Measurements from ENCODE around the gene SHPK. TPM values are rescaled to one million over a fixed set of nuclear protein-coding genes. Genes with fewer than 3 reads are reported as not detected.

The SHPK gene
- total and polyA plus RNA-seq, 4 donors: 9.3 to 66.6 (median 17.0) TPM

DNA sequence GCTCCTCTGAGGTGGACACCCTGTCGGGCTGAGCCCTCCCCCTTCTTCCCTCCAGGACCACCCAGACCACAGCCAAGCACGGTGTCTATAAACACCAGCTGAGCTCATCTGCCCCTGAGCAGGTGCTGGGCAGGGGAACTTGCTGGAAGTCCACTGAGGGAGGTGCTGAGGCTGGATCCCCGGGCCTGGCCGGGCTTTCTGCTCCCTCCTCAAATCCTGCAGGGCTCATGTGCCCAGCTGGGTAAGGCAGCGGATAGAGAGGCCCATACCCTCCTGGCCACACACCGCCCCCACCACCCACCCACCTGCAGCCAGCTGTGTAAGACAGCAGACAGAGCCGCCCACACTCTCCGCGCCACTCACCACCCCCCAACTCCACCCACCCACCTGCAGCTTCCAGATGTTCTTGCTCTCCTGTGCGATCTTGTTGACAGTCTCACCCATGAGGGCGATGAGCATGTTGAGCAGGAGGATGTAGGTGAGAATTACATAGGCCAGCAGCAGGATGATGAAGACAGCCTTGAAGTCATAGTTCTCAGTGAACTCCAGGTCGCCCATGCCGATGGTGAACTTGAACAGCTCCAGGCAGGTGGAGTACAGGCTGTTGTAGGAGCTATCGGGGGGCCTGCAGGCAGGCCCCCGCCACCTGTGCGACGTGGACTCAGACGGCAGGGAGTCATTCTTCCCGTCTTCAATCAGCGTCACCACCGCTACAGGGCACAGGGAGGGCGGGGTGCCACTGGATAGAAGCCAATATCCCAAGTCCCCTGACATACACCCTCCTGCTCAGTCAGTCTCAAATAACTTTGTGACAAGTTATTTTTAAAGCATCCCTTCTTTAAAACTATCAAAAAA lies 62.6 kb downstream of the SHPK start:
- no peak overlapping the region for H3K4me3 ChIP-seq (ENCODE audit: low read depth in 1 of 3, low read length in 3 of 3)
- no peak overlapping the region for H3K27ac ChIP-seq (ENCODE audit: low read depth in 1 of 2, low read length in 2 of 2)
- peaks cover 7 to 59% (median 22%) of the 10 kb centered on the region in 4 donors for H3K36me3 ChIP-seq (ENCODE audit: control insufficient read depth in 4 of 4, insufficient read depth in 3 of 4, low read depth in 1 of 4, low read length in 3 of 4)
- TF ChIP-seq RXRA (IDR thresholded peaks at IDR 0.05): no peak
- TF ChIP-seq FOXA1 (IDR thresholded peaks at IDR 0.05): no peak
- TF ChIP-seq ZBTB33 (IDR thresholded peaks at IDR 0.05): no peak
- TF ChIP-seq, protein P1, sequence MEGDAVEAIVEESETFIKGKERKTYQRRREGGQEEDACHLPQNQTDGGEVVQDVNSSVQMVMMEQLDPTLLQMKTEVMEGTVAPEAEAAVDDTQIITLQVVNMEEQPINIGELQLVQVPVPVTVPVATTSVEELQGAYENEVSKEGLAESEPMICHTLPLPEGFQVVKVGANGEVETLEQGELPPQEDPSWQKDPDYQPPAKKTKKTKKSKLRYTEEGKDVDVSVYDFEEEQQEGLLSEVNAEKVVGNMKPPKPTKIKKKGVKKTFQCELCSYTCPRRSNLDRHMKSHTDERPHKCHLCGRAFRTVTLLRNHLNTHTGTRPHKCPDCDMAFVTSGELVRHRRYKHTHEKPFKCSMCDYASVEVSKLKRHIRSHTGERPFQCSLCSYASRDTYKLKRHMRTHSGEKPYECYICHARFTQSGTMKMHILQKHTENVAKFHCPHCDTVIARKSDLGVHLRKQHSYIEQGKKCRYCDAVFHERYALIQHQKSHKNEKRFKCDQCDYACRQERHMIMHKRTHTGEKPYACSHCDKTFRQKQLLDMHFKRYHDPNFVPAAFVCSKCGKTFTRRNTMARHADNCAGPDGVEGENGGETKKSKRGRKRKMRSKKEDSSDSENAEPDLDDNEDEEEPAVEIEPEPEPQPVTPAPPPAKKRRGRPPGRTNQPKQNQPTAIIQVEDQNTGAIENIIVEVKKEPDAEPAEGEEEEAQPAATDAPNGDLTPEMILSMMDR (IDR thresholded peaks at IDR 0.05; ENCODE audit: low read depth, low read length, missing input control): no peak
- TF ChIP-seq HNF4G (IDR thresholded peaks at IDR 0.05): no peak
- no peak for TF ChIP-seq NR2F2 (IDR thresholded peaks at IDR 0.05)
- TF ChIP-seq YY1 (IDR thresholded peaks at IDR 0.05): no peak
- no peak for TF ChIP-seq GABPA (IDR thresholded peaks at IDR 0.05 in 1 of 2, conservative IDR thresholded peaks at IDR 0.05 in 1 of 2)
- no peak for TF ChIP-seq EGR1 (IDR thresholded peaks at IDR 0.05; ENCODE audit: low read depth in 2 of 2)
- no peak for TF ChIP-seq JUND (IDR thresholded peaks at IDR 0.05)
- TF ChIP-seq MAX (IDR thresholded peaks at IDR 0.05): no peak
- no peak for TF ChIP-seq FOXA2 (IDR thresholded peaks at IDR 0.05)
- TF ChIP-seq ATF3 (IDR thresholded peaks at IDR 0.05): no peak
- no peak for TF ChIP-seq TAF1 (conservative IDR thresholded peaks at IDR 0.05)
- no peak for TF ChIP-seq HNF4A (conservative IDR thresholded peaks at IDR 0.05)
- no peak for TF ChIP-seq SP1 (IDR thresholded peaks at IDR 0.05)
- TF ChIP-seq RAD21 (IDR thresholded peaks at IDR 0.05): no peak
- TF ChIP-seq, protein P2, sequence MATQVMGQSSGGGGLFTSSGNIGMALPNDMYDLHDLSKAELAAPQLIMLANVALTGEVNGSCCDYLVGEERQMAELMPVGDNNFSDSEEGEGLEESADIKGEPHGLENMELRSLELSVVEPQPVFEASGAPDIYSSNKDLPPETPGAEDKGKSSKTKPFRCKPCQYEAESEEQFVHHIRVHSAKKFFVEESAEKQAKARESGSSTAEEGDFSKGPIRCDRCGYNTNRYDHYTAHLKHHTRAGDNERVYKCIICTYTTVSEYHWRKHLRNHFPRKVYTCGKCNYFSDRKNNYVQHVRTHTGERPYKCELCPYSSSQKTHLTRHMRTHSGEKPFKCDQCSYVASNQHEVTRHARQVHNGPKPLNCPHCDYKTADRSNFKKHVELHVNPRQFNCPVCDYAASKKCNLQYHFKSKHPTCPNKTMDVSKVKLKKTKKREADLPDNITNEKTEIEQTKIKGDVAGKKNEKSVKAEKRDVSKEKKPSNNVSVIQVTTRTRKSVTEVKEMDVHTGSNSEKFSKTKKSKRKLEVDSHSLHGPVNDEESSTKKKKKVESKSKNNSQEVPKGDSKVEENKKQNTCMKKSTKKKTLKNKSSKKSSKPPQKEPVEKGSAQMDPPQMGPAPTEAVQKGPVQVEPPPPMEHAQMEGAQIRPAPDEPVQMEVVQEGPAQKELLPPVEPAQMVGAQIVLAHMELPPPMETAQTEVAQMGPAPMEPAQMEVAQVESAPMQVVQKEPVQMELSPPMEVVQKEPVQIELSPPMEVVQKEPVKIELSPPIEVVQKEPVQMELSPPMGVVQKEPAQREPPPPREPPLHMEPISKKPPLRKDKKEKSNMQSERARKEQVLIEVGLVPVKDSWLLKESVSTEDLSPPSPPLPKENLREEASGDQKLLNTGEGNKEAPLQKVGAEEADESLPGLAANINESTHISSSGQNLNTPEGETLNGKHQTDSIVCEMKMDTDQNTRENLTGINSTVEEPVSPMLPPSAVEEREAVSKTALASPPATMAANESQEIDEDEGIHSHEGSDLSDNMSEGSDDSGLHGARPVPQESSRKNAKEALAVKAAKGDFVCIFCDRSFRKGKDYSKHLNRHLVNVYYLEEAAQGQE (IDR thresholded peaks at IDR 0.05): no peak
- 94% methylated on average over 22 of the region's 22 CpGs for WGBS
- H3K4me1 ChIP-seq (ENCODE audit: control insufficient read depth in 4 of 4, insufficient read depth in 4 of 4, low read length in 3 of 4): no peaks in the 10 kb centered on the region
- no peak overlapping the region for H3K9ac ChIP-seq (ENCODE audit: low read depth in 1 of 2, low read length in 2 of 2)
- H3K27me3 ChIP-seq (ENCODE audit: control insufficient read depth in 4 of 4, insufficient read depth in 4 of 4, low read length in 3 of 4): no peaks in the 10 kb centered on the region
- no peak for DNase-seq (ENCODE audit: low spot score)
- no peaks in the 10 kb centered on the region for H3K9me3 ChIP-seq (ENCODE audit: control insufficient read depth in 4 of 4, low read length in 3 of 4)
